HG03139 (cell line): ENCODE results near the gene PRR7.

Experiments used
- ATAC-seq: cut with Tn5 transposase; IDR thresholded peaks from one replicate; pipeline ENCODE4 v1.9.1; 2021; ENCODE audit not compliant: unreplicated experiment

PRR7 gene

DNA sequence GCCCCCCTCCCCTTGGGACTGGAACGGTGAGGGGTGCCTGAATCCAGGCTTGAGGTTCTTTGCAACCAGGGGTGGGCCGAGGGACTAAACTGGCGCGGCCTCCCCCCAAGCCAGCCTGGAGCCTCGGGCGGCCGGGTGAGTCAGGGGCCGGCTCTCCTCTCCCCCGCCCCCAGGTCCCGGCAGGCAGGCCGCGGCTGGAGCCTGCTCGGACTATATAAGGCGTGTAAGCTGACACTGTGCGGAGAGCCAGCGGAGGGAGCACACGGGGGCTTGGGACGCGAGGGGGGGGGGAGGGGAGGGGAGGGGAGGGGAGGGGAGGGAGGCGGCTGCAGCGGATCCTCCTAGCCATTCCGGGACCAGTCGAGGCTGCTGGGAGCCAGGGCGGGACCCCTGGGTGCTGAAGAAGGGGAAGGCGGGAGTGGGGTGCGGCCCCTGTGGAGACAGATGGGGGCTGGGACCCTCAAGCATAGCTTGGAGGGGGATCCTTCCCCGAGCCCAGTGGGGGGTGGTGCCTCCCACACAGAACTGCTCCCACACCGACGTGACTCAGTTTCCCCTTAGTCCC is 50.2 kb downstream of the PRR7 start:
- ATAC-seq = no peak

DNA sequence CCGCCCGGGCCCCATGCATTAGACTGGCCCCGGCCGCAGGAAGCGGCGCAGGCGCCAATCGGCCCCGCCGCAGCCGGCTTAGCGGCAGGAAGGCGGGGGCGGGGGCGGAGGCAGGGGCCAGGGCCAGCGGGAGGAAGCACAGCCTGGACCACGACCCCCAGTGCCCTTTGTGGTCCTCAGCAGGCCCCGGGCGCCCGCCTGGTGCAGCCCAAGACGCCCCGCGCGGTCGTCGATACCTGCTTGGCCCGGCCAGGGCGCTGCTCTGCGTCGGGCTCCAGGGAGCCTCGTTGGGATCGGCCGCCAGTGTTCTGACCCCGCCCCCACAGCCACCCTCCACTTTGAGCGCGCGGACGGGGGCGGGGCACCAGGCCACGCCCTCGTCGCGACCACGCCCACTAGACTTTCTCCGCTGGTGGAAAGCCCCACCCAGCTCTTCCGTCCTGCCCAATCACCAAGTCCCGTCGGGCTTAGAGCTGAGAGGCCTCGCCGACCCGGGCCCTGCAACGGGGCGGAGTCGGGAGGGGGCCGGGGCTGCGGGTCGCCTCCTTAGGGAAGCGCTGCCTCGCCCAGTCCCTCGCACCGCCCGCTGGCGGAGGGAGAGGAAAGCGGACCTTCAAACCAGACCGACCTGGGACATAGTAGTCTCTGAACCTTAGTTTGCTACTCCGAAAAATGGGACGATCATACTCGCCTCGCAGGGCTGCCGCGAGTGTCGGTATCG is 50.8 kb downstream of the PRR7 start, which contains the start of gene PDLIM7:
TSS of gene PDLIM7 (minus strand) at position 313 of the 721 bp plus-strand sequence. CDS start 1,092 bp downstream, outside the sequence.
- ATAC-seq = peak; percentile 68

DNA sequence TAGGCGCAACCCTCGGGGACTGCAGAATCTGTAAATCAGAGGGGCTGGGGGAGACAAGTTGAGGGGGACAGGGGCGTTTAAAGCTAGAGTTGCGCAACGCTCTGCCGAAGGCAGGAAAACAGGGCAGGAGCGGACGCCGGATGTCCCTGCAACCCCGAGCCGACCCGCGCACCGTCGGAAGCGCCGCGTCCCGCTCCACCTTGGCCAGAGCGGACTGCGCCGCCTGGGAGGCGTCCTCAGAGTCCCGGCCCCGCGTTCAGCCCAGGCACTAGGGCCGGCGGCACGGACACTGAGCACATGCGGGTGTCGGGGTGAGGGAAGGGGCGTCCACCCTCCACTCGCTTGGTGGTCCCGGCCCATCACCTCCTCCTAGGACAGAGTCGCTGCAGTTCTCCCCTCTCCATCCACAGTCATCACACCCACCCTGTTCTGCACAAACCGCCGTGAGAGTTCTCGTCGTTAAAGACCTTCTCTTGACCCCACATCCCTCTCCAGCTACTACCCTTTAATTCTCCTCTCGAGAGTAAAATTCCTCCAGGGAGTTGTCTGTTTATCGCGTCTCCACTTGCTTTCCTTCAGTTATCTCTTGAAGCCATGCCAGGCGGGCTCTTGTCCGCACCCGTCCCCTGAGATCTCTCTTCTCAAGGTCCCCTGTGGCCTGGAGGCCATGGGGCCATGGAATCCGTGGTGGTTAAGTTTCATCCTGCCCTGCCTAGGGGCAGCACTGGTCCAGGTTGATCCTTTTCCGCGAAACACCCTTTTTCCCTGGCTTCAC is 51.6 kb downstream of the PRR7 start:
- peak; percentile 8 for ATAC-seq

DNA sequence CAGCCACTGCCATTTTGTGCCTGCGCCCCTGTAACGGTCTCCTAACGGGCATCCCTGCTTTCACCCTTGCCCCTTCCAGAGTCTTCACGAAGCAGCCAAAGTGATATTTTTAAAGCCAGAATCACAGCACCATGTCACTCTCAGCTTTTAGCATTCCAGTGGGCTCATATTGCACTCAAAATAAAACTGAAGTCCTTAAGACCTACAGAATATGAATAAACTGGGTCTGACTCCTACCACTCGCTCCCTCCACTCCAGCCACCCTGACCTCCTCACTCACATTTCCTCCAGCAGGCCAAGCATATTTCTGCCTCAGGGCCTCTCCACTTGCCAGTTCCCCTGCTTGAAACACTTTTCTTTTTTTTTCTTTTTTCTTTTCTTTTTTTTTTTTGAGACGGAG is 53.2 kb downstream of the PRR7 start:
- ATAC-seq = no peak

DNA sequence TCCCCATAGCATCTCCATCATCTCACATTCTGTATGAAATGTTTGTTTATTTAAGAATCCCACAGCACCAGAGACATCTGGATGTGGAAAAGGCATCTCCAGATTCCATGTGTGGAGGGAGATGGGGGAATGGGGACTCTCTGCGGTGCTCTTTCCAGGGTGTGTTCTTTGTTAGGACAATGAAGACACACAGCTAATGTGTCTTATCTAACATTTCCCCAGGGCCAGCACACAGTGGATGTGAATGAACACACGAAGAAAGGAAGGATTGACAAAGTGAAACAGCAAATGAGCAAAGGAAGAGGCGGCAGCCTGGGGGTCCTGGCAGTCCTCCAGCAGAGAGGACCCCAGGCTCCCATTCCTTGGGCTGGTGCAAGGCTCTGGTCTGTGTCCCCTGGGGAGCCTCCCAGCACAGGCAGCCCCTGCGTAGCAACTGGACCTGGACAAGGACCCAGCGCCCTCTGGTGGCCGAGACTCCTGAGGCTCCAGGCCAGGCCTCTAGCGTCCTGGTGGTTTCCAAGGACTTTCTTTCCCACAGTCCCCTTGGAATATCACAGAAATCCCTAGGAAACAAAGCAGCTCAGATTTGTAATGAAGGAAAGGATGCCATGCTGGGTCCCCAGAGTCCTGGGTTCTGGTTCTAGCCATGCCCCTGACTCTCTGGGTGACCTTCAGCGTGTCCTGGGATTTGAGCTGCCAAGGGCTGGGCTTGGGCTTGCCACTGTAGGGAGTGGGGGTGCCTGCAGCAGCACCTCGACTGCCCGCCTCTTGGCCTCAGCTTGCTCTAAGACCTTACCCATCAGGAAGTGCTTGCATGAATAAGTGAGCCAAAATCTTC is 54.3 kb downstream of the PRR7 start:
- no peak for ATAC-seq

DNA sequence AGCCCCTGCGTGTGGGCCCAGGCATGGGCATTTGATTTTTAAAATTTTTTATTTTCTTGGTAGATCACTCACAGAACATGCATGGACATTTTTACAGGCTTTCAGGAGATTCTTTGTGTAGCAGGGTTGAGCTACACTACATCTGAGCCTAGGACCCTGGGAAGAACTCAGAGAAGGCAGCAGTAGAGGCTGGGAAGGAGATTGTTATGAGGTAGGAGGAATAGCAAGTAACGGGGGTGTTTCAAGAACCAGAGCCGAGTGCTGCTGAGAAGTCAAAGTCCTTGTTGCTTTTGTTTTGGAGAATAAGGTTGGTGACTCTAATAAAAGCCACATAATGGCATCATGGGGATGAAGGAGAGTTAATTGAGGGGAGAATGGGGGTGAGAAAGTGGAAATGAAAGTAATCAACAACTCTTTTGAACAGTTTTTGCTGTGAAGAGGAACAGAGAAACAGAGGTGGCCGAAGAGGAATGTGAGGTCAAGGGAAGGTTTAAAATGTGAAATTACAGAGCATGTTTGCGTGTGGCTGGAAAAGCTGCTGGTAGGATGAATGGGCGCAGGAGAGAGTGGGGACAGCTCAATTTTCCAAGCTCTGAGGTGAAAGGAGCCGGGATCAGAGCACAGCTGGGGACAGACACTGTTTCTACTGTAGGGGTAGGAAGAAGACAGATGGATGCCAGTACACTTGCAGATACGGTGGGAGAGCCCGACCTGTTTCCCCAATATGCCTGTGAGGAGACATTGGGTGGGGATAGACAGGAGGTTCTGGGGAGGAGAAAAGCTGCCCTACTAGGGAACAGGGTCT is 55.5 kb downstream of the PRR7 start:
- ATAC-seq = no peak

DNA sequence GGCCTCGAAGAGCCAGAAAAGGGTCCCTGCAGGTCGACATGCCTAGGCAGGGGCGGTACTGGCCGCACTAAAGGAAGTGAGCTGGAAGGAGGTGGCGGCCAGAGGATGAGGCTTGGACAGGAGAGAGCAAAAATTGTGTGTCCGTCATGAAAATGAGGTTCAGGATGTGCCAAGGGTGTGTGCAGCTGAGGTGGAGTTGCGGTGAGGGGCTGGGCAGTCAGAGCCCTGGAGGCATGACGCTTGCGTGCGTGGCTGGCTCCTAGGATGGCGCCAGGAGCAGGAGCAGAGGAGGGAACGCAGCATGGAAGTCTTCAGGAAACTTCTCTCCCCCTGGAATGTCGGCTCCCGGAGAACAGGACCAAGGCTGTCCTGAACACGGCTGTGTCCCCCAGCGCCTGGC is 56.3 kb downstream of the PRR7 start:
- ATAC-seq = no peak

DNA sequence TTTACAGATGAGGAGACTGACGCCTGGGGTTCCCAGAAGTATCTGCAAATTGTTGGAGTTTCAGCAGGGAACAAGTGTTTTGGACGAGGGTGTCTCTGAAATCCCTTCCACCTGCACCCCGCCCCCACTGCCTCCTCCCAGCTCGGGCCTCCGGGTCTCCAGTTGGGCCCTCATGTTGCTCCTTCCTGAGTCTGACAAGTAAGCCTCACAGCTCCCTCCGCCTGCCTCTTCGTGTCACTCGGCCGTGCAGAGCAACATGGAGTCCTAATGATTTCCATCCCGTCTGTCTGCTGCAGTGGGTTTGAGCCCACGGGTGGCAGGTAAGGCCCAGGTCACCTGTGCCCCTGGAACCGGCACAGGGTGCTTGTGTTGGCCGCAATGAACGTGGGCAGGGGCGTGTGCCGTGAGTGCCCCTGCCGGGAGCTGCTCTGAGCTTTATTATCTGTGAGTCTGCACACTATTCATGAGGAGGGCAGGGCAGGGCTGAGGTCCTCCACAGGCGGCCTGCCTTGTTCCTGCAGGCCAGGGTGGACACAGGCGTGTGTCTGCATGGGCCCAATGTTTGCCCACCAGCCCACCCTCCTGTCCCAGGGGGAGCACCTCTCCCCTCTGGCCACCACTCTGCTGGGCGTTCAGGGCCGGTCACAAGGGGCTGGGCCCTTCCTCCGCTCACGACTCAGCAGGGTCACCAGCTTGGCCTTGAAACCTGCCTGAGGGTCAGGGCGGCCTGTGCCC is 56.9 kb downstream of the PRR7 start:
- no peak for ATAC-seq

DNA sequence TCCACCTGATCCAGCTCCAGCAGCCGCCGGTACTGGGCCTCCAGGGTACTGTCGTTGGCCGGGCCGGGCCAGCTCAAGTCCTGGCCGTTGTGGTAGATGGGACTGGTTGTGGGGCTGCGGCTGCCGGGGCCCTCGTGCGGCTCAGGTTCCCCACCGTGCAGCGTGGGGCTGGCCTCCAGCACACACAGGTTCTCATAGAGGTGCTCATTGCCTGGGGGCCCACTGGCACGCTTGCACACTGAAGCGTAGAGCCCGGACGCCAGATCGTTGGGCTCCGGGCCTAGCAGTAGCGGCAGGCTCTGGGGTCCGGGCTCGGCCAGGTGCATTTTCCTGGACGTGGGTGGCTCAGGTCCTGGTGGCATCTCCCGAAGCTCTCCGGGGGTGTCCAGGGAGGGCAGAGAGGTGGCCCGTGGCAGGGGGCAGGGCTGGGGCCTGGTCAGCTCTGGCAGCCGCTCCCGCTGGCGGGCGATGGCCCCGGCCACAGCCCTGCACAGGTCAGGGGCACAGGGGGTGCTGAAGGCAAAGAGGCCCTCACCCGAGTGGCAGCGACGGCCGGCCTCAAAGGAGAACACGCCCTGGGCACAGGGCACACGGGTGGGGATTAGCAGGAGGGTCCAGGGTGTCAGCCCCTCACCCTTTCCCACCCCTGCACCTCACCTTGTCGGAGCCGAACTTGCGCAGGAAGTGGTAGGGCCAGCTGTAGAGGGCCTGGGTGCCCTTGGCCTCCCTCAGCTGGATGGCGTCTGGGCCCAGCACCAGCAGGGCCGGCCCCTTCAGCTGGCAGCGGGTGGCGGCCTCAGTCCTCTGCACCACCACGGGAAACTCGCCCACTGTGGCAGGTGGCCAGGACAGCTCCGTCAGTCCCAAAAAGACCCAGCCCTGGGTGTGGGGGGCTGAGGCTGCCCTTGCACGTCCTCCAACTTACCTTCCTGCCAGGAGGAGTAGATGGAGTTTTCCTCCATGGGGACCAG is 57.8 kb downstream of the PRR7 start:
- no peak for ATAC-seq

DNA sequence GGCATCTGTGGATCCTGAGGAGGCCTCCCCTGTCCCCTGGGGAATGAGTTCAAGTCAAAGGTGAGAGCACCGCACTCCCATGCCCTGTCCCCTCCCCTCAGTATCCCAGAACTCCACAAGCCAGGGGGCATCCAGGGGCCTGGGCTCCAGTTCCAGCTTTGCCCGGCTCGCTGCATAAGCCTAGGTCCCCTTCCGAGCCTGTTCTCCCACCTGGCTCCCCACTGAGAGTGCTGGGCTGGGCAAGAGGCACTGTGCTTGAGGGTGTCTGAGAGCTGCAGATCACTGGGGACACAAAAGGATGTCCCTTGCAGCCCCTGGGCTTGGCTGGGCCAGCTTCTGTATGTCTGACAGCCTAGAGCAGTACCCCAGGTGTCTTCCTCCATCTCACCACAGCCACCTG is 58.5 kb downstream of the PRR7 start:
- no peak for ATAC-seq
